Measurements from ENCODE around the gene ZDHHC11B.

ZDHHC11B gene

DNA sequence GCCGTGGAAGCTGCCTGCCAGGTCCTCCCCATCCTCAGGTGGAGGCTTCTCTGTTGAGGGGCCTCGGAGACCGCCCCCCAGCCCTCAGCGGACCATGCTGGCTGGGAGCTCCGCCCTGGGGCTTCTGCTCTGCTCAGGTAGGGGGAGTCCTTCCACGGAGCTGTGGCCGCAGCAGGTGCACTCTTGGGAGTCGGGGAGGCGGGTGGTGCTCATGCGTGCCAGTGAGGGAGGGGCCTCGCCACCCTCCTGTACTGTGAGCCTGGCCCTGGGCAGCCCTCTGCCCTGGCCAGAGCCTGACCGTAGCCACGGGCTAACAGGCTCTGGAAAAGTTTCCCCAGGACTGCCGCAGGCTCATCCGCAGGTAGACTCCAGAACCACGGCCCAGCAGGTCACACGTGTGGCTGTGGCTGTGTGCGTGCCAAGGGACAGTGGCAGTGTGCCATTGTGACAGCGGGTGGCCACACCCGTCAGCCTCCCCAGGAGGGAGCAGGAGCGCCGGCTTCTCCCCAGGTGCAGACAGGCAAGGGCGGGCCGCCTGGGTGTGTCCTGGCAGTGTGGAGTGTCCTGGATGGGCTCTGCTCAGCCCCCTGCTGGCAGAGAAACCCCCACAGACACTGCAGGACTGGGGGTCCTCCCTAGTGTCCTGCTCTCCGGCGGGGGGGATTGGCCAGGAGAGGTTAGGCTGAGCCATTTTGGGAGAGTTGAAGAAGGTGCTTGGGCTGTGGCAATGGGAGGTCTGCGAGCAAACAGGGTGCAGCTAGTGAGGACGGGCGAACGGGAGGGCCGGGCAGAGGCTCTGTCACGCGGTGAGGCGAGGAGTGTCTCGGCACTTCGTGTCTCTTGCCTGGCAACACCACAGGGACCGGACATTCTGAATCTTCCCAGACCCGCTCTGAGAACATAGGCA, 120.8 kb downstream of the ZDHHC11B start:
- Histone ChIP-seq H3K9me3 (ENCODE audit: control insufficient read depth, insufficient read depth, low read length) (no peaks in the 10 kb centered on the region), H3K27me3 (ENCODE audit: control insufficient read depth, insufficient read depth, low read length) (no peaks in the 10 kb centered on the region), H3K4me3 (ENCODE audit: low read length) (no peak overlapping the region), H3K27ac (ENCODE audit: low read length) (no peak overlapping the region), H3K4me1 (ENCODE audit: control insufficient read depth, insufficient read depth, low read length) (no peaks in the 10 kb centered on the region; the same call in 1 of the 2 replicates), H3K36me3 (ENCODE audit: control insufficient read depth, insufficient read depth, low read length) (peaks cover 27% of the 10 kb centered on the region)
- no peak for DNase-seq (ENCODE audit: low read depth, low spot score)
- no CpG with 5 or more reads among the region's 38 CpGs for WGBS (ENCODE audit: insufficient coverage, insufficient read length)

DNA sequence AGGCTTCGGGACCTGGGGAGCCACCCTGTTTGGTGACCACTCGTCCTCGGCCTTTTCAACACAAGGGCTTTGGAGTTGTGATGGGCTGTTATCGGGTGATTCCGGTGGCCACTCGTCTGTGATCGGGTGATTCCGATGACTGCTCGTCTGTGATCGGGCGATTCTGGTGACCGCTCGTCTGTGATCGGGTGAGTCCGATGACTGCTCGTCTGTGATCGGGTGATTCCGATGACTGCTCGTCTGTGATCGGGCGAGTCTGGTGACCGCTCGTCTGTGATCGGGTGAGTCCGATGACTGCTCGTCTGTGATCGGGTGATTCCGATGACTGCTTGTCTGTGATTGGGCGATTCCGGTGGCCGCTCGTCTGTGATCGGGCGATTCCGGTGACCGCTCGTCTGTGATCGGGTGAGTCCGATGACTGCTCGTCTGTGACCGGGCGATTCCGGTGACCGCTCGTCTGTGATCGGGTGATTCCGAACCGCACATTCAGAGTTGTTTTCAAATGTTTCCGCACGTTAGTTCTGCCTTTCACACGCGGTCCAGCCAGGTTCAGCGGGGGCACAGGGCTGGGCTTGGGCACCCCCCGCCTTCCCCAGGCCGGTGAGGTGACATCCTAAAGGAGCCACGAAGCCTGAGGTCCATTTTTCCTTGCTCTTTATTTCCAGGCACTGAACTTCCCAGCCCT, 121.6 kb downstream of the ZDHHC11B start:
- H3K36me3 ChIP-seq (ENCODE audit: control insufficient read depth, insufficient read depth, low read length): peaks cover 30% of the 10 kb centered on the region
- WGBS (ENCODE audit: insufficient coverage, insufficient read length): no CpG with 5 or more reads among the region's 56 CpGs
- no peak overlapping the region for H3K27ac ChIP-seq (ENCODE audit: low read length)
- no peaks in the 10 kb centered on the region for H3K9me3 ChIP-seq (ENCODE audit: control insufficient read depth, insufficient read depth, low read length)
- DNase-seq (ENCODE audit: low read depth, low spot score): no peak
- no peak overlapping the region for H3K4me3 ChIP-seq (ENCODE audit: low read length)
- H3K27me3 ChIP-seq (ENCODE audit: control insufficient read depth, insufficient read depth, low read length): no peaks in the 10 kb centered on the region
- no peaks in the 10 kb centered on the region; the same call in 1 of the 2 replicates for H3K4me1 ChIP-seq (ENCODE audit: control insufficient read depth, insufficient read depth, low read length)

DNA sequence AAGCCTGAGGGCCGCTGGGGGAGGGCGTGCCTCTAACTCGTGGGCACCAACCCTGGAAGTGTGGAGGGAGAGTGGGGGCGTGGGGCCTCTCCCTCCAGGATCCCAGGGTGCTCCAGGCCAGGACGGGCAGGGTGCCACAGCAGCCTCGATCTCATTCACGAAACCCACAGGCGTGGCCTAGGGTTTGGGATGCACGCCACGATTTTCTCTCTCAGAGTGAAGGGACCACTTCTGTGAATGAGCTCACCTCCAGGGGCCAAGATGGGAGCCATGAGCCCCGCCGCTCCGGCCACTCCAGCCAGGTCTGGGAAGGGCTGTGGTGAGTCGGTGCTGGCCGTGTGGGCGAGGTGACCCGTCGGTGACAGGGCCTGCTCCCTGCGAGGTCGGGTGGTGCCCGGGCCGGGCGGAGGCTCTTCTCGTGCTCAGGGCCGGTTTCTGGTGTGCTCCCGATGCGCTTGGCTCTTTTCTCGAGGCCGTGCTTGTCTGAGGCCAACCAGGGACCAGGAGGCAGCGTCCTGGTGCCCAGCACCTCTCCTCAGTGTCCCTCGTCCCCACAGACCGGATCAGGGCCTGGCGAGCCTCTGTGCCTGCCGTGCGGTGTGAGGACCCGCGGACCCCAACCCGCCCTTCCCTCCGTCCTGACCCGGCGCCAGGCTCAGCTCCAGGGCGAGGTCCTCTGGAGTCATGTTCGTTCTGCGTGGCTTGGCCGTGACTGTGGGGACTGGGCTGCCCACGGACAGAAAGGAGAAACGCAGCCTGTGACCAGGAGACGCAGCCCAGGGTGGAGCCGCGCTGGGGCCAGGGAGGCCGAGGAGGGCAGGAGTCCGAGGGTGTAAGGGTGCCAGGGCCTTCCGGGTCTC, 122.4 kb downstream of the ZDHHC11B start:
- Histone ChIP-seq H3K27me3 (ENCODE audit: control insufficient read depth, insufficient read depth, low read length) (no peaks in the 10 kb centered on the region), H3K27ac (ENCODE audit: low read length) (no peak overlapping the region), H3K4me3 (ENCODE audit: low read length) (no peak overlapping the region), H3K9me3 (ENCODE audit: control insufficient read depth, insufficient read depth, low read length) (no peaks in the 10 kb centered on the region), H3K4me1 (ENCODE audit: control insufficient read depth, insufficient read depth, low read length) (no peaks in the 10 kb centered on the region; the same call in 1 of the 2 replicates), H3K36me3 (ENCODE audit: control insufficient read depth, insufficient read depth, low read length) (peaks cover 33% of the 10 kb centered on the region)
- WGBS (ENCODE audit: insufficient coverage, insufficient read length): no CpG with 5 or more reads among the region's 53 CpGs
- no peak for DNase-seq (ENCODE audit: low read depth, low spot score)

DNA sequence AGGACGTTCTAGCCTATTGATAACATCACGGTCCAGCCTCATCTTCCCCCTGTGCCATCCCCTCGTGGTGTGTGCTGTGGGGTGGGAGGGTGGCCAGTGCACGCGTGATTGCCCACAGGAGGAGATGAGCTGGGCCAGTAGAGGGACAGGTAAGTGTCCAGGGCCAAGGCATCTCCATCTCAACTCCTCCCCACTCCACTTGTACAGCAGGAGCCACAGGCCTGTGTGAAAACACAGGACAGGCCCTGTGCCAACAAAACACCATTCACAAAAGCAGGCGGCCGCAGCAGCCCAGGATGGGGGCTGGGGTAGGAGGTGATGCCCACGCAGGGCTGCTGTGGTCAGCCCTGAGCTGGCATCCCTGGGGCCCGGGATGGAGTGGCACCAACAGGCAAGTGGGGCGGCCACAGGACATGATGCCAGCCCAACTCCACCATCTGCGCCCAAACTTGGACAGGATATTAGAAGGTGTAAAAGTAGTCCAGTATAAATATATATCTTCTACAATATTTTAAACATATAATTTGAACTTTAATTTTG, 124.0 kb downstream of the ZDHHC11B start:
- WGBS (ENCODE audit: insufficient coverage, insufficient read length): no CpG with 5 or more reads among the region's 11 CpGs
- peaks cover 33% of the 10 kb centered on the region for H3K36me3 ChIP-seq (ENCODE audit: control insufficient read depth, insufficient read depth, low read length)
- no peak overlapping the region for H3K4me3 ChIP-seq (ENCODE audit: low read length)

More for the DNA sequence above, 124.0 kb downstream of the ZDHHC11B start:
- no peaks in the 10 kb centered on the region for H3K4me1 ChIP-seq (ENCODE audit: control insufficient read depth, insufficient read depth, low read length)
- H3K9me3 ChIP-seq (ENCODE audit: control insufficient read depth, insufficient read depth, low read length): no peaks in the 10 kb centered on the region
- H3K27ac ChIP-seq (ENCODE audit: low read length): no peak overlapping the region
- no peaks in the 10 kb centered on the region for H3K27me3 ChIP-seq (ENCODE audit: control insufficient read depth, insufficient read depth, low read length)
- no peak for DNase-seq (ENCODE audit: low read depth, low spot score)
